Measurements from ENCODE around the gene DOCK6. TPM values are rescaled to one million over a fixed set of nuclear protein-coding genes. Genes with fewer than 3 reads are reported as not detected.

Gene DOCK6
- total RNA-seq, 1 experiment from 2014 or later = 29.4 TPM

- Histone ChIP-seq H3K9me2 (replicated peaks; ENCODE audit: low read length) (no peaks in the 10 kb centered on the region), H3K36me3 (ENCODE audit: low read depth, low read length) (no peaks in the 10 kb centered on the region), H3K4me3 (ENCODE audit: low read length) (peak overlapping the region; percentile 53), H2AFZ (ENCODE audit: low read length) (peak overlapping the region; percentile 78), H3K79me2 (ENCODE audit: low read length) (no peaks in the 10 kb centered on the region), H4K20me1 (ENCODE audit: low read length) (no peaks in the 10 kb centered on the region), H3K9ac (ENCODE audit: low read length) (peak overlapping the region; percentile 42; the same call in 1 of the 2 replicates), H3K4me1 (ENCODE audit: insufficient read depth, low read length) (peaks cover 7% of the 10 kb centered on the region), H3K27ac (ENCODE audit: low read length) (no peak overlapping the region), H3K4me2 (ENCODE audit: low read length) (peak overlapping the region; percentile 83), H3K9me3 (ENCODE audit: low read length) (no peaks in the 10 kb centered on the region), H3F3A (ENCODE audit: low read length, unreplicated experiment) (no peaks in the 10 kb centered on the region), H3K27me3 (ENCODE audit: low read length) (no peaks in the 10 kb centered on the region)
- ChIA-PET POLR2A (ENCODE audit: unreplicated experiment) (interaction anchor here (0.5 to 1.0 kb wide), 3 partner anchors 36 to 149 kb away, joined by 3 to 11 read pairs (median 4); partner anchors contain the start of genes CCDC159 and TMEM205), CTCF (interaction anchor here (0.5 to 1.2 kb wide), 17 partner anchors 11 to 209 kb away, joined by 3 to 29 read pairs (median 8); partner anchors contain the start of genes CCDC159, EPOR, ODAD3 and RAB3D)
- intact Hi-C loops (cut with micrococcal nuclease) = loop anchor here (1.0 to 5.0 kb wide), 5 partner anchors 46 to 189 kb away; partner anchors contain the start of genes CCDC159, ODAD3, PRKCSH and RAB3D
- DNase-seq (peak; percentile 99), ATAC-seq (peak; percentile 100)
- TF ChIP-seq EZH2phosphoT487 (IDR thresholded peaks at IDR 0.05; ENCODE audit: borderline replicate concordance, low read length) = no peak
- TF ChIP-seq CTCF (conservative IDR thresholded peaks at IDR 0.05; ENCODE audit: low read depth, low read length) = peak; percentile 99
- no peak for TF ChIP-seq EZH2 (IDR thresholded peaks at IDR 0.05; ENCODE audit: low read length, unreplicated experiment)
- no TSS peak for BruUV-seq (replicated peaks)
These were observed 31.4 kb upstream of the DOCK6 start for GRCh38 chr19:11293433-11294389.

- H3F3A ChIP-seq (ENCODE audit: low read length, unreplicated experiment) = no peaks in the 10 kb centered on the region
- no peak overlapping the region for H3K9ac ChIP-seq (ENCODE audit: low read length)
- no peaks in the 10 kb centered on the region for H3K9me3 ChIP-seq (ENCODE audit: low read length)
- H3K4me2 ChIP-seq (ENCODE audit: low read length) = no peak overlapping the region
- ChIA-PET POLR2A (ENCODE audit: unreplicated experiment) (no interaction called here), CTCF (interaction anchor here (0.6 kb wide), 1 partner anchor 452 kb away, joined by 3 read pairs; no protein-coding TSS in a partner anchor)
- H3K27ac ChIP-seq (ENCODE audit: low read length) = no peak overlapping the region
- TF ChIP-seq CTCF (conservative IDR thresholded peaks at IDR 0.05; ENCODE audit: low read depth, low read length) (no peak), EZH2phosphoT487 (IDR thresholded peaks at IDR 0.05; ENCODE audit: borderline replicate concordance, low read length) (no peak), EZH2 (IDR thresholded peaks at IDR 0.05; ENCODE audit: low read length, unreplicated experiment) (no peak)
- no peaks in the 10 kb centered on the region for H3K36me3 ChIP-seq (ENCODE audit: low read depth, low read length)
- no peaks in the 10 kb centered on the region for H3K27me3 ChIP-seq (ENCODE audit: low read length)
- no peaks in the 10 kb centered on the region for H3K79me2 ChIP-seq (ENCODE audit: low read length)
- ATAC-seq (no peak), DNase-seq (no peak)
- no peak overlapping the region for H2AFZ ChIP-seq (ENCODE audit: low read length)
- no peaks in the 10 kb centered on the region for H3K9me2 ChIP-seq (replicated peaks; ENCODE audit: low read length)
- no TSS peak for BruUV-seq (replicated peaks)
- H3K4me1 ChIP-seq (ENCODE audit: insufficient read depth, low read length) = peaks cover 7% of the 10 kb centered on the region
- H4K20me1 ChIP-seq (ENCODE audit: low read length) = no peaks in the 10 kb centered on the region
- H3K4me3 ChIP-seq (ENCODE audit: low read length) = no peak overlapping the region
- intact Hi-C loops (cut with micrococcal nuclease) = loop anchor here (2.0 to 5.0 kb wide), 2 partner anchors 55 to 145 kb away; partner anchors contain the start of genes CCDC159, ODAD3, PRKCSH and TMEM205
These were observed 29.7 kb upstream of the DOCK6 start for GRCh38 chr19:11291991-11292390.

Measured in PC-3 (cell line).